ENCODE results near the gene RASD2. TPM values are rescaled to one million over a fixed set of nuclear protein-coding genes. Genes with fewer than 3 reads are reported as not detected.

The RASD2 gene
- total RNA-seq, 4 donors from 2014 or later: 4.7 to 45.9 (median 16.0) TPM

GRCh38 chr22:35561796-35562526 is 21.3 kb downstream of the RASD2 start:
- ATAC-seq: no peak

GRCh38 chr22:35563211-35563610 is 22.6 kb downstream of the RASD2 start:
- no peak overlapping the region for H3K27ac ChIP-seq
- WGBS, 2 donors (ENCODE audit: low coverage in 1 of 2): 72 to 90% methylated on average over 5 to 6 of the region's 7 CpGs
- no peak for ATAC-seq
- peaks cover 0 to 39% (median 16%) of the 10 kb centered on the region in 3 donors for H3K4me1 ChIP-seq
- no peaks in the 10 kb centered on the region for H3K36me3 ChIP-seq
- no peaks in the 10 kb centered on the region for H3K9me3 ChIP-seq
- no peak overlapping the region for H3K4me3 ChIP-seq
- TF ChIP-seq POLR2A (IDR thresholded peaks at IDR 0.05) (no peak), CTCF (IDR thresholded peaks at IDR 0.05) (no peak), POLR2AphosphoS5 (IDR thresholded peaks at IDR 0.05) (no peak), EP300 (IDR thresholded peaks at IDR 0.05) (no peak)
- H3K27me3 ChIP-seq: no peaks in the 10 kb centered on the region

More at GRCh38 chr22:35561796-35562526, 21.3 kb downstream of the RASD2 start:
- no peaks in the 10 kb centered on the region for H3K36me3 ChIP-seq
- H3K9me3 ChIP-seq: no peaks in the 10 kb centered on the region
- WGBS, 2 donors (ENCODE audit: low coverage in 1 of 2): 86 to 90% methylated on average over 7 to 20 of the region's 20 CpGs
- no peak overlapping the region for H3K4me3 ChIP-seq
- H3K4me1 ChIP-seq: peaks cover 0 to 32% (median 16%) of the 10 kb centered on the region in 3 donors
- H3K27ac ChIP-seq: no peak overlapping the region
- TF ChIP-seq POLR2A (IDR thresholded peaks at IDR 0.05) (no peak), POLR2AphosphoS5 (IDR thresholded peaks at IDR 0.05) (no peak), CTCF (IDR thresholded peaks at IDR 0.05) (no peak), EP300 (IDR thresholded peaks at IDR 0.05) (no peak)
- no peaks in the 10 kb centered on the region for H3K27me3 ChIP-seq

GRCh38 chr22:35564975-35565867 is 24.6 kb downstream of the RASD2 start:
- TF ChIP-seq POLR2A (IDR thresholded peaks at IDR 0.05) (no peak), POLR2AphosphoS5 (IDR thresholded peaks at IDR 0.05) (no peak), CTCF (IDR thresholded peaks at IDR 0.05) (no peak), EP300 (IDR thresholded peaks at IDR 0.05) (no peak)
- Histone ChIP-seq H3K27me3 (no peaks in the 10 kb centered on the region), H3K4me3 (no peak overlapping the region), H3K4me1 (peaks cover 0 to 58% (median 16%) of the 10 kb centered on the region in 3 donors), H3K9me3 (no peaks in the 10 kb centered on the region), H3K36me3 (no peaks in the 10 kb centered on the region), H3K27ac (peak overlapping the region in 3 of 4 donors; percentile 16 to 24 (median 20))
- ATAC-seq: no peak
- 47 to 49% methylated on average over 7 to 8 of the region's 10 CpGs for WGBS, 2 donors (ENCODE audit: low coverage in 1 of 2)

- peaks cover 0 to 58% (median 16%) of the 10 kb centered on the region in 3 donors for H3K4me1 ChIP-seq
- no peak overlapping the region for H3K4me3 ChIP-seq
- H3K9me3 ChIP-seq: no peaks in the 10 kb centered on the region
- WGBS, 2 donors (ENCODE audit: low coverage in 1 of 2): 39 to 60% methylated on average over 3 to 6 of the region's 23 CpGs
- no peak overlapping the region for H3K27ac ChIP-seq
- no peaks in the 10 kb centered on the region for H3K27me3 ChIP-seq
- ATAC-seq: no peak
- H3K36me3 ChIP-seq: no peaks in the 10 kb centered on the region
- no peak for TF ChIP-seq CTCF (IDR thresholded peaks at IDR 0.05)
- no peak for TF ChIP-seq POLR2A (IDR thresholded peaks at IDR 0.05)
- no peak for TF ChIP-seq EP300 (IDR thresholded peaks at IDR 0.05)
- TF ChIP-seq POLR2AphosphoS5 (IDR thresholded peaks at IDR 0.05): no peak
These were observed 26.9 kb downstream of the RASD2 start for GRCh38 chr22:35567351-35568141.
